Esophagus squamous epithelium (tissue), 4 donors: Measurements from ENCODE around the gene NR2C2.

Experiments used
- POLR2A ChIP-seq, 4 donors: fragments of 450-650 bp; IDR thresholded peaks; one replicate each; pipeline ENCODE4 v1.6.1; 2017; ENCODE audit warnings: antibody characterized with exemption in 4 of 4, mild to moderate bottlenecking in 4 of 4, moderate library complexity in 3 of 4
- TF ChIP-seq, protein P1 (sequence below), 6 experiments: fragments of 450-650 bp in 4 of 6; fragments of 200-600 bp in 2 of 6; sonication (generic) in 2 of 6; IDR thresholded peaks; one replicate each; pipeline ENCODE4 v1.5.1; 2016 to 2019; ENCODE audit warnings: antibody characterized with exemption in 6 of 6, mild to moderate bottlenecking in 4 of 6, moderate library complexity in 4 of 6

DNA sequence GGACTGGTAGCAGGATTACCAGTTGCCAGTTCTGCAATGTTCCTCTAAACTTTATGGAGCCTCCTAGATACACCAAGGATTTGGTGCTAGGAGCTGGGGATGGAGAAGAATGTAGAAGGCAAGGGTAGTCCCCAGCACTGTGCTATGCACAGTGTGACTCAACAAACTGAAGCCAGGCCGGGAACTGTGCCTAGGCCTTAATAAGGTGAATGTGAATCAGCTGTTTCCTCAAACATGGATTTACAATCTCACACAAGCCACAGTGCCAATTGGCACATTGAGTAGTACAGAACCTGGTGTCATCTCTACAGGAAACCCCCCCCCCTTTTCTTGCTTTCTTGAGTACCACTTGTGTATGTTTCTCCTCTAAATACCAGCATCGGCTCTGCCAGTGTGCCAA lies 85.3 kb downstream of the NR2C2 start:
- TF ChIP-seq, protein P1, sequence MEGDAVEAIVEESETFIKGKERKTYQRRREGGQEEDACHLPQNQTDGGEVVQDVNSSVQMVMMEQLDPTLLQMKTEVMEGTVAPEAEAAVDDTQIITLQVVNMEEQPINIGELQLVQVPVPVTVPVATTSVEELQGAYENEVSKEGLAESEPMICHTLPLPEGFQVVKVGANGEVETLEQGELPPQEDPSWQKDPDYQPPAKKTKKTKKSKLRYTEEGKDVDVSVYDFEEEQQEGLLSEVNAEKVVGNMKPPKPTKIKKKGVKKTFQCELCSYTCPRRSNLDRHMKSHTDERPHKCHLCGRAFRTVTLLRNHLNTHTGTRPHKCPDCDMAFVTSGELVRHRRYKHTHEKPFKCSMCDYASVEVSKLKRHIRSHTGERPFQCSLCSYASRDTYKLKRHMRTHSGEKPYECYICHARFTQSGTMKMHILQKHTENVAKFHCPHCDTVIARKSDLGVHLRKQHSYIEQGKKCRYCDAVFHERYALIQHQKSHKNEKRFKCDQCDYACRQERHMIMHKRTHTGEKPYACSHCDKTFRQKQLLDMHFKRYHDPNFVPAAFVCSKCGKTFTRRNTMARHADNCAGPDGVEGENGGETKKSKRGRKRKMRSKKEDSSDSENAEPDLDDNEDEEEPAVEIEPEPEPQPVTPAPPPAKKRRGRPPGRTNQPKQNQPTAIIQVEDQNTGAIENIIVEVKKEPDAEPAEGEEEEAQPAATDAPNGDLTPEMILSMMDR (IDR thresholded peaks at IDR 0.05), result no peak
- TF ChIP-seq POLR2A (IDR thresholded peaks at IDR 0.05), result no peak
